GM21576 (cell line): Measurements from ENCODE around the gene ITGA11.

Source experiments
- ATAC-seq: cut with Tn5 transposase; IDR thresholded peaks from one replicate; pipeline ENCODE4 v1.9.1; 2021; ENCODE audit warnings: mild to moderate bottlenecking, moderate library complexity; ENCODE audit not compliant: unreplicated experiment

The ITGA11 gene

GRCh38 chr15:68449389-68449788 is 17.4 kb upstream of the ITGA11 start:
- ATAC-seq = no peak

GRCh38 chr15:68447976-68448755 is 16.2 kb upstream of the ITGA11 start:
- no peak for ATAC-seq

GRCh38 chr15:68447209-68447608 is 15.2 kb upstream of the ITGA11 start:
- ATAC-seq = no peak

GRCh38 chr15:68445351-68445750 is 13.4 kb upstream of the ITGA11 start:
- no peak for ATAC-seq

GRCh38 chr15:68444336-68444735 is 12.4 kb upstream of the ITGA11 start:
- no peak for ATAC-seq

- ATAC-seq = no peak
Measured at GRCh38 chr15:68442903-68443302, 10.9 kb upstream of the ITGA11 start.

GRCh38 chr15:68442041-68442440 is 10.1 kb upstream of the ITGA11 start:
- no peak for ATAC-seq

- ATAC-seq = no peak
Measured at GRCh38 chr15:68441045-68441743, 9.2 kb upstream of the ITGA11 start.

- ATAC-seq = no peak
Measured at GRCh38 chr15:68440136-68440535, 8.2 kb upstream of the ITGA11 start.

GRCh38 chr15:68439506-68439905 is 7.5 kb upstream of the ITGA11 start:
- ATAC-seq = no peak

GRCh38 chr15:68436680-68437079 is 4.7 kb upstream of the ITGA11 start:
- ATAC-seq = no peak

GRCh38 chr15:68435966-68436365 is 4.0 kb upstream of the ITGA11 start:
- ATAC-seq = no peak

GRCh38 chr15:68434021-68434420 is 2.1 kb upstream of the ITGA11 start:
- no peak for ATAC-seq

GRCh38 chr15:68433551-68433950 is 1.6 kb upstream of the ITGA11 start:
- no peak for ATAC-seq

GRCh38 chr15:68432441-68433064 is 590 bp upstream of the ITGA11 start:
- no peak for ATAC-seq

GRCh38 chr15:68431037-68431791 is 749 bp downstream of the ITGA11 start:
- ATAC-seq = no peak

GRCh38 chr15:68430471-68431036 is 1.4 kb downstream of the ITGA11 start:
- ATAC-seq = no peak

GRCh38 chr15:68429691-68430470 is 2.1 kb downstream of the ITGA11 start:
- no peak for ATAC-seq

GRCh38 chr15:68428431-68428940 is 3.5 kb downstream of the ITGA11 start:
- ATAC-seq = no peak

GRCh38 chr15:68427963-68428362 is 4.0 kb downstream of the ITGA11 start:
- ATAC-seq = no peak
